Retinal pigment epithelial cell (primary cell): Measurements from ENCODE around the gene ANKRD13B.
"Not testable (repeated sequence)": the region's sequence is repeated elsewhere in the genome, so short reads cannot be mapped to it uniquely, and the experiment has no call there.

Experiments used
- DNase-seq: peaks from one replicate; pipeline ENCODE4 v3.0.0-alpha.2; 2010; ENCODE audit warnings: low read depth
- H3K4me3 ChIP-seq: 2 replicates; pipeline ENCODE4 v1.5.1; 2011; ENCODE audit warnings: mild to moderate bottlenecking, low read length, control low read depth, moderate library complexity
- CTCF ChIP-seq: conservative IDR thresholded peaks from 2 replicates; pipeline ENCODE4 v1.5.1; 2011; ENCODE audit warnings: low read depth, low read length, control low read depth, inconsistent platforms

The ANKRD13B gene

GRCh38 chr17:29643817-29644160 is 50.9 kb downstream of the ANKRD13B start:
- TF ChIP-seq CTCF, result no peak
- no peak overlapping the region for H3K4me3 ChIP-seq
- DNase-seq, result no peak

- no peak for DNase-seq
- TF ChIP-seq CTCF, result no peak
- no peak overlapping the region for H3K4me3 ChIP-seq
Observed at GRCh38 chr17:29645515-29646051, 52.7 kb downstream of the ANKRD13B start.

GRCh38 chr17:29648005-29648404 is 55.1 kb downstream of the ANKRD13B start:
- no peak for DNase-seq
- TF ChIP-seq CTCF, result no peak
- H3K4me3 ChIP-seq, result no peak overlapping the region

- DNase-seq, result no peak
- TF ChIP-seq CTCF, result no peak
- no peak overlapping the region for H3K4me3 ChIP-seq
Observed at GRCh38 chr17:29649359-29649758, 56.4 kb downstream of the ANKRD13B start.

- H3K4me3 ChIP-seq, result no peak overlapping the region
- TF ChIP-seq CTCF, result no peak
- DNase-seq, result no peak
Observed at GRCh38 chr17:29650396-29650795, 57.5 kb downstream of the ANKRD13B start.

- not testable (repeated sequence) for H3K4me3 ChIP-seq, DNase-seq
Observed at GRCh38 chr17:29651913-29652312, 59.0 kb downstream of the ANKRD13B start.

GRCh38 chr17:29652976-29653375 is 60.0 kb downstream of the ANKRD13B start:
- no peak overlapping the region for H3K4me3 ChIP-seq
- DNase-seq, result no peak
- no peak for TF ChIP-seq CTCF

- no peak for TF ChIP-seq CTCF
- DNase-seq, result no peak
- no peak overlapping the region for H3K4me3 ChIP-seq
Observed at GRCh38 chr17:29653995-29654714, 61.2 kb downstream of the ANKRD13B start.
